Measurements from ENCODE around the gene PLA2G5.
"Not testable (repeated sequence)": the region's sequence is repeated elsewhere in the genome, so short reads cannot be mapped to it uniquely, and the experiment has no call there.

The PLA2G5 gene

GRCh38 chr1:20123722-20124455 lies 53.9 kb downstream of the PLA2G5 start:
- FAIRE-seq: no peak

GRCh38 chr1:20124456-20125057 lies 54.6 kb downstream of the PLA2G5 start:
- FAIRE-seq: no peak

- FAIRE-seq: no peak
Measured at GRCh38 chr1:20125100-20125499, 55.1 kb downstream of the PLA2G5 start.

GRCh38 chr1:20126041-20126805 lies 56.2 kb downstream of the PLA2G5 start:
- FAIRE-seq: no peak

- no peak for FAIRE-seq
Measured at GRCh38 chr1:20126806-20127440, 56.9 kb downstream of the PLA2G5 start.

GRCh38 chr1:20130518-20130917 lies 60.5 kb downstream of the PLA2G5 start:
- not testable (repeated sequence) for FAIRE-seq

GRCh38 chr1:20134995-20135394 lies 65.0 kb downstream of the PLA2G5 start:
- no peak for FAIRE-seq

GRCh38 chr1:20136249-20136648 lies 66.3 kb downstream of the PLA2G5 start:
- no peak for FAIRE-seq

GRCh38 chr1:20137055-20137454 lies 67.1 kb downstream of the PLA2G5 start:
- FAIRE-seq: no peak

GRCh38 chr1:20137604-20138003 lies 67.6 kb downstream of the PLA2G5 start:
- FAIRE-seq: no peak

- FAIRE-seq: no peak
Measured at GRCh38 chr1:20138346-20138745, 68.4 kb downstream of the PLA2G5 start.

GRCh38 chr1:20138961-20139550 lies 69.1 kb downstream of the PLA2G5 start, which contains the start of gene PLA2G2F:
TSS of gene PLA2G2F (plus strand) at chr1:20139323. CDS start at chr1:20139428, 105 bp downstream.
- no peak for FAIRE-seq

GRCh38 chr1:20139776-20140612 lies 70.0 kb downstream of the PLA2G5 start:
- FAIRE-seq: no peak

- no peak for FAIRE-seq
Measured at GRCh38 chr1:20141001-20141400, 71.0 kb downstream of the PLA2G5 start.

- no peak for FAIRE-seq
Measured at GRCh38 chr1:20141466-20141865, 71.5 kb downstream of the PLA2G5 start.

Measured in endometrium (tissue), 2 donors.